Measurements from ENCODE around the gene PEAK1.

Gene PEAK1

GRCh38 chr15:77123854-77124253, 296.1 kb downstream of the PEAK1 start:
- DNase-seq (ENCODE audit: low read depth): no peak

GRCh38 chr15:77122576-77122975, 297.3 kb downstream of the PEAK1 start:
- no peak for DNase-seq (ENCODE audit: low read depth)

- DNase-seq (ENCODE audit: low read depth): no peak
These were observed 298.3 kb downstream of the PEAK1 start for GRCh38 chr15:77121599-77121998.

- no peak for DNase-seq (ENCODE audit: low read depth)
These were observed 299.3 kb downstream of the PEAK1 start for GRCh38 chr15:77120576-77120975.

- no peak for DNase-seq (ENCODE audit: low read depth)
These were observed 300.5 kb downstream of the PEAK1 start for GRCh38 chr15:77119446-77119845.

GRCh38 chr15:77118882-77119321, 301.0 kb downstream of the PEAK1 start:
- DNase-seq (ENCODE audit: low read depth): no peak

GRCh38 chr15:77115179-77115578, 304.7 kb downstream of the PEAK1 start:
- DNase-seq (ENCODE audit: low read depth): no peak

GRCh38 chr15:77112838-77113504, 306.9 kb downstream of the PEAK1 start:
- DNase-seq (ENCODE audit: low read depth): no peak

GRCh38 chr15:77111789-77112188, 308.1 kb downstream of the PEAK1 start:
- DNase-seq (ENCODE audit: low read depth): no peak

- DNase-seq (ENCODE audit: low read depth): no peak
These were observed 312.2 kb downstream of the PEAK1 start for GRCh38 chr15:77107531-77108355.

GRCh38 chr15:77107068-77107467, 312.8 kb downstream of the PEAK1 start:
- no peak for DNase-seq (ENCODE audit: low read depth)

GRCh38 chr15:77104155-77104554, 315.7 kb downstream of the PEAK1 start:
- no peak for DNase-seq (ENCODE audit: low read depth)

- DNase-seq (ENCODE audit: low read depth): no peak
These were observed 320.0 kb downstream of the PEAK1 start for GRCh38 chr15:77099741-77100463.

GRCh38 chr15:77098572-77098971, 321.3 kb downstream of the PEAK1 start:
- DNase-seq (ENCODE audit: low read depth): no peak

GRCh38 chr15:77097921-77098320, 322.0 kb downstream of the PEAK1 start:
- no peak for DNase-seq (ENCODE audit: low read depth)

GRCh38 chr15:77097248-77097721, 322.6 kb downstream of the PEAK1 start:
- no peak for DNase-seq (ENCODE audit: low read depth)

- DNase-seq (ENCODE audit: low read depth): no peak
These were observed 323.4 kb downstream of the PEAK1 start for GRCh38 chr15:77096541-77096940.

- no peak for DNase-seq (ENCODE audit: low read depth)
These were observed 323.8 kb downstream of the PEAK1 start for GRCh38 chr15:77096138-77096537.

GRCh38 chr15:77094397-77095030, 325.4 kb downstream of the PEAK1 start:
- DNase-seq (ENCODE audit: low read depth): no peak

- DNase-seq (ENCODE audit: low read depth): no peak
These were observed 326.5 kb downstream of the PEAK1 start for GRCh38 chr15:77093436-77093835.

GRCh38 chr15:77091097-77091496, 328.8 kb downstream of the PEAK1 start:
- DNase-seq (ENCODE audit: low read depth): no peak

- no peak for DNase-seq (ENCODE audit: low read depth)
These were observed 332.7 kb downstream of the PEAK1 start for GRCh38 chr15:77087213-77087612.
